DOHH2 (cell line): ENCODE results near the gene RAB3D.

Experiments
- H3F3A ChIP-seq: fragments of 200-600 bp; sonication (generic), shearing (Covaris generic); 2 replicates; pipeline ENCODE4 v1.6.0; 2016; ENCODE audit warnings: antibody characterized with exemption, mild to moderate bottlenecking; ENCODE audit not compliant: control insufficient read depth, insufficient read depth
- H3K27ac ChIP-seq: fragments of 200-600 bp; sonication (generic); 2 replicates; pipeline ENCODE4 v1.5.1; 2014; ENCODE audit warnings: low read depth, mild to moderate bottlenecking, low read length, moderate library complexity
- H3K27me3 ChIP-seq: fragments of 200-600 bp; sonication (generic); 2 replicates; pipeline ENCODE4 v1.6.1; 2014; ENCODE audit warnings: mild to moderate bottlenecking, low read length, mixed read lengths; ENCODE audit not compliant: control insufficient read depth
- H3K36me3 ChIP-seq: fragments of 200-600 bp; sonication (generic); 2 replicates; pipeline ENCODE4 v1.6.1; 2014; ENCODE audit warnings: mild to moderate bottlenecking, low read length, moderate library complexity, mixed read lengths; ENCODE audit not compliant: control insufficient read depth
- H3K4me1 ChIP-seq: fragments of 200-600 bp; sonication (generic); 2 replicates; pipeline ENCODE4 v1.6.1; 2014; ENCODE audit warnings: mild to moderate bottlenecking, low read length, mixed read lengths; ENCODE audit not compliant: control insufficient read depth
- H3K4me2 ChIP-seq: fragments of 200-600 bp; sonication (generic); 2 replicates; pipeline ENCODE4 v1.6.0; 2014; ENCODE audit warnings: mild to moderate bottlenecking, low read length, moderate library complexity
- H3K4me3 ChIP-seq: fragments of 200-600 bp; sonication (generic); 2 replicates; pipeline ENCODE4 v1.5.1; 2014; ENCODE audit warnings: mild to moderate bottlenecking, low read length, mixed read lengths
- H3K79me2 ChIP-seq: fragments of 200-600 bp; sonication (generic); 2 replicates; pipeline ENCODE4 v1.6.1; 2014; ENCODE audit warnings: mild to moderate bottlenecking, low read length, mixed read lengths; ENCODE audit not compliant: control insufficient read depth
- H3K9me2 ChIP-seq: fragments of 200-600 bp; sonication (generic); replicated peaks from 2 replicates; pipeline ENCODE4 v1.6.1; 2014; ENCODE audit warnings: mild to moderate bottlenecking, low read length, mixed read lengths; ENCODE audit not compliant: control insufficient read depth
- H3K9me3 ChIP-seq: fragments of 200-600 bp; sonication (generic); 2 replicates; pipeline ENCODE4 v1.6.1; 2014; ENCODE audit warnings: antibody characterized with exemption, low read length, mixed read lengths; ENCODE audit not compliant: control insufficient read depth, insufficient read depth
- H4K20me1 ChIP-seq: fragments of 200-600 bp; sonication (generic); 2 replicates; pipeline ENCODE4 v1.6.0; 2014; ENCODE audit warnings: low read depth, mild to moderate bottlenecking, antibody characterized with exemption, low read length, moderate library complexity; ENCODE audit not compliant: control insufficient read depth, insufficient read depth
- CTCF ChIP-seq: fragments of 200-600 bp; sonication (generic); IDR thresholded peaks from one replicate; pipeline ENCODE4 v1.5.1; 2014; ENCODE audit warnings: antibody characterized with exemption, mild to moderate bottlenecking, low read depth, low read length; ENCODE audit not compliant: poor library complexity, severe bottlenecking
- EZH2phosphoT487 ChIP-seq: fragments of 200-600 bp; sonication (generic); IDR thresholded peaks from 2 replicates; pipeline ENCODE4 v1.6.1; 2017; ENCODE audit warnings: borderline replicate concordance, mild to moderate bottlenecking, antibody characterized with exemption, low read length, moderate library complexity, mixed read lengths

RAB3D gene

GRCh38 chr19:11364296-11364904 lies 24.9 kb upstream of the RAB3D start:
- Histone ChIP-seq H3K36me3 (no peaks in the 10 kb centered on the region), H3F3A (no peaks in the 10 kb centered on the region), H3K4me3 (no peak overlapping the region), H3K79me2 (no peaks in the 10 kb centered on the region), H4K20me1 (no peaks in the 10 kb centered on the region), H3K4me1 (no peaks in the 10 kb centered on the region), H3K9me2 (no peaks in the 10 kb centered on the region), H3K27ac (no peak overlapping the region), H3K9me3 (no peaks in the 10 kb centered on the region), H3K27me3 (no peaks in the 10 kb centered on the region), H3K4me2 (no peak overlapping the region)
- no peak for TF ChIP-seq EZH2phosphoT487
- TF ChIP-seq CTCF = no peak

- no peaks in the 10 kb centered on the region for H3K4me1 ChIP-seq
- no peaks in the 10 kb centered on the region for H3K36me3 ChIP-seq
- H3F3A ChIP-seq = no peaks in the 10 kb centered on the region
- H3K9me2 ChIP-seq = no peaks in the 10 kb centered on the region
- no peak for TF ChIP-seq EZH2phosphoT487
- TF ChIP-seq CTCF = no peak
- H3K4me2 ChIP-seq = no peak overlapping the region
- H3K79me2 ChIP-seq = no peaks in the 10 kb centered on the region
- H4K20me1 ChIP-seq = no peaks in the 10 kb centered on the region
- H3K9me3 ChIP-seq = no peaks in the 10 kb centered on the region
- H3K27me3 ChIP-seq = no peaks in the 10 kb centered on the region
- no peak overlapping the region for H3K27ac ChIP-seq
- H3K4me3 ChIP-seq = no peak overlapping the region
Measured at GRCh38 chr19:11363881-11364280, 24.4 kb upstream of the RAB3D start.

- no peaks in the 10 kb centered on the region for H3K9me3 ChIP-seq
- H3K9me2 ChIP-seq = no peaks in the 10 kb centered on the region
- H4K20me1 ChIP-seq = no peaks in the 10 kb centered on the region
- H3K79me2 ChIP-seq = no peaks in the 10 kb centered on the region
- TF ChIP-seq CTCF (no peak), EZH2phosphoT487 (no peak)
- H3K36me3 ChIP-seq = no peaks in the 10 kb centered on the region
- H3K4me2 ChIP-seq = no peak overlapping the region
- no peak overlapping the region for H3K27ac ChIP-seq
- H3K4me3 ChIP-seq = no peak overlapping the region
- no peaks in the 10 kb centered on the region for H3K4me1 ChIP-seq
- no peaks in the 10 kb centered on the region for H3F3A ChIP-seq
- no peaks in the 10 kb centered on the region for H3K27me3 ChIP-seq
Measured at GRCh38 chr19:11361771-11362731, 22.6 kb upstream of the RAB3D start.
